Fibroblast of skin of scalp (primary cell): Measurements from ENCODE around the gene HS6ST2. TPM values are rescaled to one million over a fixed set of nuclear protein-coding genes. Genes with fewer than 3 reads are reported as not detected.
"Not testable (repeated sequence)": the region's sequence is repeated elsewhere in the genome, so short reads cannot be mapped to it uniquely, and the experiment has no call there.

Source experiments
- DNase-seq: peaks from one replicate; pipeline ENCODE4 v3.0.0-alpha.2; 2013
- polyA plus RNA-seq, 2 experiments: library from polyadenylated mRNA; unstranded; fragments of 120-200 nt; gene quantifications; one replicate each; pipeline ENCODE4 v1.2.1, GENCODE V29; 2013; ENCODE audit not compliant: insufficient read length in 2 of 2

Gene HS6ST2
- polyA plus RNA-seq (2013, experiment 1 of 2; ENCODE audit: insufficient read length): 0.47 TPM
- 1.2 TPM for polyA plus RNA-seq (2013, experiment 2 of 2; ENCODE audit: insufficient read length)

- DNase-seq: no peak
Observed at GRCh38 chrX:132958091-132958703, at the start of gene HS6ST2. Gene HS6ST2 (minus strand): TSS chrX:132958629.

GRCh38 chrX:133007458-133007857 is 49.0 kb upstream of the HS6ST2 start:
- DNase-seq: no peak

GRCh38 chrX:133005616-133006015 is 47.2 kb upstream of the HS6ST2 start:
- no peak for DNase-seq

- peak; percentile 22 for DNase-seq
Observed at GRCh38 chrX:133005042-133005441, 46.6 kb upstream of the HS6ST2 start.

- DNase-seq: no peak
Observed at GRCh38 chrX:132999209-132999608, 40.8 kb upstream of the HS6ST2 start.

GRCh38 chrX:132990835-132991234 is 32.4 kb upstream of the HS6ST2 start:
- no peak for DNase-seq

GRCh38 chrX:132986556-132986955 is 28.1 kb upstream of the HS6ST2 start:
- no peak for DNase-seq

GRCh38 chrX:132984058-132984650 is 25.7 kb upstream of the HS6ST2 start:
- no peak for DNase-seq

GRCh38 chrX:132983496-132983895 is 25.1 kb upstream of the HS6ST2 start:
- DNase-seq: no peak

- DNase-seq: not testable (repeated sequence)
Observed at GRCh38 chrX:132980035-132980434, 21.6 kb upstream of the HS6ST2 start.

GRCh38 chrX:132968296-132968949 is 10.0 kb upstream of the HS6ST2 start:
- DNase-seq: no peak

- no peak for DNase-seq
Observed at GRCh38 chrX:132967049-132967448, 8.6 kb upstream of the HS6ST2 start.

- no peak for DNase-seq
Observed at GRCh38 chrX:132965461-132965860, 7.0 kb upstream of the HS6ST2 start.

GRCh38 chrX:132961511-132961910 is 3.1 kb upstream of the HS6ST2 start:
- DNase-seq: no peak

GRCh38 chrX:132957211-132958090 is 978 bp downstream of the HS6ST2 start:
- DNase-seq: peak; percentile 9

- DNase-seq: no peak
Observed at GRCh38 chrX:132956421-132957210, 1.8 kb downstream of the HS6ST2 start.

- no peak for DNase-seq
Observed at GRCh38 chrX:132955690-132956089, 2.7 kb downstream of the HS6ST2 start.

GRCh38 chrX:132954323-132954722 is 4.1 kb downstream of the HS6ST2 start:
- no peak for DNase-seq

- no peak for DNase-seq
Observed at GRCh38 chrX:132953354-132953753, 5.1 kb downstream of the HS6ST2 start.

- DNase-seq: no peak
Observed at GRCh38 chrX:132948648-132949260, 9.7 kb downstream of the HS6ST2 start.

GRCh38 chrX:132945055-132945599 is 13.3 kb downstream of the HS6ST2 start:
- DNase-seq: not testable (repeated sequence)
